ENCODE measurements around the gene MT1H.

Gene MT1H

DNA sequence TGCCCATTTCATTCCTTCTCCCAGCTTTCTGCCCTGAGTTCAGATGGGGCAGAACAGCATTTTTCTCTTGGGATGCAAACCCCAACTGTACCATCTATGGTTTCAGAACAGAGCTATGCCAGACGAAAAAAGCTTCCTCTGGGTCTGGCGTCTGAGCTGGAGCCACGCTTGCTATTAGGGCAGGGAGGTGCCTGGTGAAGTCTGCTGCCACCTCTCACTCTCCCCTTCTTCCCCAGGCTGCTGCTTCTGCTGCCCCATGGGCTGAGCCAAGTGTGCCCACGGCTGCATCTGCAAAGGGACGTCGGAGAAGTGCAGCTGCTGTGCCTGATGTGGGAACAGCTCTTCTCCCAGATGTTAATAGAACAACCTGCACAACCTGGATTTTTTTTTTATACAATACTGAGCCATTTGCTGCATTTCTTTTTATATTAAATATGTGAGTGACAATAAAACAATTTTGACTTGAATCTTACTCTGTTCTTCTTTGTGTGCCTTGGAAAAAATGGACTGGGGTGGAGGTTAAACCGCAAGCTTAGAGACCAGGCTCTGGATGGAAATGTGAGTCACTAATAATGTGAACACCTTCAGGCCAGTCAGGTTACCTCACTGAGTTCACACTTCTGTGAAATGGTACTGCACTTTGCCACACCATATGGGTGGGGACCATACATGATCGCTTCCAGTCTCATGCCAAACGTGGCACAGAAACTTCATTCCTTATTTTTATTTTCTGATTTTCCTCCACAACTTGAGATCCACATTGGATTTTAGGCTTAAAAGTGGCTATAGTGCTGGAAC lies 32.8 kb upstream of the MT1H start:
- DNase-seq (ENCODE audit: low read depth, low spot score) = no peak

DNA sequence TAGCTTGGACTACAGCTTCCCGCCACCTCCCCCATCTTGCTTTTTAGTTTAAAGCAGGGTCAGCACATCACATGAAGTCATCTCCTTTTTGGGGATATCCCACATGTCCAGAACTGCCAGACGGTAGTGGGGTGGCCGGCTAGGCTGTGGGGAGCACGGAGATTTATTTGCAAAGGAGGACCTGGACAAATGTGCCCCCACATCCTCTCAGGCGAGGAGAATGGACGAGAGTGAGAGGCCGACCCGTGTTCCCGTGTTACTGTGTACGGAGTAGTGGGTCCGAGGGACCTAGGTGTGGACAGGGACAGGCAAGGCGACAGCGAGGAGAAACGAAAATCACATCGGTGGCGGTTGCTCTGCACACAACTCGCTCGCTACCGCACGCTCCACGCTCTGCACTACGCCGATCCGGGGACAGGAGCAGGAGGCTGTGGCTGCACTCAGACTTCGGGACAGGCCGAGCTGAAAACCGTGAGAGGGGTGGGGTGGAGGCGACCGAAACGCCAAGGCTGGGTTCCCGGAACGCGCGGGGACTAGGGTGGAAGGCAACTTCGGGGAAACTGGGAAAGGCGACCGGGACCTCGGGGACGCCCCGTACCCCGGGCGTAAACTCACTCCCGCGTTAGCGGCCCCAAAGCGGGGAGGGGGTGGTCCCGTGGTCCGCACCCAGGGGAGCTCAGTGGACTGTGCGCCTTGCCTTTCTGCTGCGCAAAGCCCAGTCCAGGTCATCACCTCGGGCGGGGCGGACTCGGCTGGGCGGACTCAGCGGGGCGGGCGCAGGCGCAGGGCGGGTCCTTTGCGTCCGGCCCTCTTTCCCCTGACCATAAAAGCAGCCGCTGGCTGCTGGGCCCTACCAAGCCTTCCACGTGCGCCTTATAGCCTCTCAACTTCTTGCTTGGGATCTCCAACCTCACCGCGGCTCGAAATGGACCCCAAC lies 31.5 kb upstream of the MT1H start, which contains the start of gene MT1A:
Gene MT1A, plus strand, starts transcription at position 853 of the 937 bp plus-strand sequence. Its CDS starts 73 bp downstream, at position 926.
- no peak for DNase-seq (ENCODE audit: low read depth, low spot score)

DNA sequence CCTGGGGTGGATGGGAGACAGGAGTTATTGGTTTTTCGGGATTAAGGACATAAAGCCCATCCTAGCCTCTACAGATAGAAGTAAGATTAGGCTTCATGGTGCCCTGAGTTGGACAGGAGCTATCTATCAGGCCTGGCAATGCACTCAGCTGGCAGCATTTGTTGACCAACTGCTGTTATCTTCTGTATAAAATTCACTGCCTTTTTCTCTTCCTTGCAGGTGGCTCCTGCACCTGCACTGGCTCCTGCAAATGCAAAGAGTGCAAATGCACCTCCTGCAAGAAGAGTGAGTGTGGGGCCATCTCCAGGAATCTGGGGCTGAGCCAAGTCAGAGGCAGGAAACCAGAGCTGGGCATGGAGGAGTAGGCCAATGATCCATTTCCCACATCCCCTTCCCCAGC lies 30.6 kb upstream of the MT1H start:
- no peak for DNase-seq (ENCODE audit: low read depth, low spot score)

DNA sequence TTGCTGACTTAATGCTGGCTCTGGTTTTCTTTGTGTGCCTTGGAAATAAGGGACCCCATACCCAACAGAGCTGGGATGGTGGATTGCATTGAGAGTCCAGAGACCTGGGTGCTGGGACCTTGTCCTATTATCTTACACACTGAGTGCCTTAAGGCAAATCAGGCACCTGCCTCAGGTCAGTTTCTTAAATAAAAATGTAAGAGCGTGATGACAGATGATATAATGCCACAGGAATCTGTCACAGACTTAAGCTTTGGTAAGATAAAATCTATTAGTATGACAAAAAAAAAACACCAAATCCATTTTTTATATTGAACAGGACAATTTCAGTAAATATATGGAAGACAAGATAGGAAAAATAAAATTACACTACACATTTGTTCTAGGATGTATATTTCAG lies 29.5 kb upstream of the MT1H start:
- no peak for DNase-seq (ENCODE audit: low read depth, low spot score)

DNA sequence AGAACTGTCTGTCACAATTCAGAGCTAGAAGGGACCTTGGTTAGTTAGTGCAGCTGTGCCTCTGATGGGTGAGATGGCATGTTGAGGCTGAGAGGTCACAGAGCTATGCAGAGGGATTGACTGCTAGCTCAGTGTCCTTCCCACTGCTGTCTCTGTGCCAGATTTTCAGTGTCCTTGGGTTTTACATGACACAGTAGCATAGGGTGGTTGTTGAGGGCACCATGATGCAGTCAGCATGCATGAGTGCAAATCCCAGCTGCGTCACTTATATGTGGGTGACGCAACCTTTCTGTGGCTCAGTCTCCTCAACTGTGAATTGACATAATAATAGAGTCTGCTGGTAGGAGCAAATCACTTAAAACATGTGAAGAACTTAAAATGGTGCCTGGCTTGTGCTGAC lies 28.4 kb upstream of the MT1H start:
- no peak for DNase-seq (ENCODE audit: low read depth, low spot score)

DNA sequence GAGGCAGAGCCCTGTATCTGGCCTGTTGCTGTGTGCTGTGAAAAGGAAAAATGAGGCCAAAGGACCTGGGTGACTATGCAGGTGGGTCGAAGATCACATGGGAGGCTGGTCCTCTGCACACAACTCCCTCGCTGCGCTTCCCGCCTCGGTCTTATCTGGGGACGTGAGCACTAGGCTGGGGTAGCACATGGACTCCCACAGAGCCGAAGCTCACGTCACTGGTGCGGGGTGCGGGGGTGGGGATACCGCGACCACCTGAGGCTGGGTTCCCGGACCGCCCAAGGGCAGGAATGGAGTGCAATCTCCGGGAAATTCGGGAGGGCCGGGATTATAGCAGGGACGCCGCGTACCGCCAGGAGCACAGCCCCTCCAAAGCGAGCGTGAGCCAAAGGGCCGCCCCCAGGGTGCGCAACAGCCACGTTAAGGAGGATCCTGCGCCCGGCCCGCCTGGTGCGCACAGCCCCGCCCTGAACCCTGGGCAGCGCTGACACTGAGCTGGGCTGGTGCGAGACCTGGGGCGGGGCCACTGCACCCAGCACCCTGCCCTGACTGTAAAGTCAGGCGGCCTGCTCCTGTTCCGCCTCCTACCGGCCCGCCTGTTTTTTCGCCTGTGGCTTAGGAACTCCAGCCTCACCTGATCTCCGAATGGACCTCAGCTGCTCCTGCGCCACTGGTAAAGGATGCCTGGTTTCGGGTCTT lies 26.4 kb upstream of the MT1H start:
- peak; percentile 53 for DNase-seq (ENCODE audit: low read depth, low spot score)

DNA sequence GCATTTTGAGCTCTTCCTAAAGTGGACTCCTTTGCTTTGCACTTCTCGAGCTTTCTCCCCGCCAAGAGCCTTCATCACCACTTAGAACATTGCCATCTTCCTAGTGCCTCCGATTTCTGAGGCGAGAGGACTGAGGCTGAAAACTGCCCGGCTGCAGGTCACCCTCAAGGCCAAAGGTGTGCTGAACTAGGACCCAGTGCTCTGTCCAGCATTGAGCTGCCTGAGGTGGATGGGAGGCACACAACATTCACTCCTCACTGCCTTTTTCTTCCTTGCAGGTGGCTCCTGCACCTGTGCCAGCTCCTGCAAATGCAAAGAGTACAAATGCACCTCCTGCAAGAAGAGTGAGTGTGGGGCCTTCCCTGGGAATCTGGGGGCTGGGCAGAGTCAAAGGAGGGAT lies 25.8 kb upstream of the MT1H start:
- DNase-seq (ENCODE audit: low read depth, low spot score) = no peak

DNA sequence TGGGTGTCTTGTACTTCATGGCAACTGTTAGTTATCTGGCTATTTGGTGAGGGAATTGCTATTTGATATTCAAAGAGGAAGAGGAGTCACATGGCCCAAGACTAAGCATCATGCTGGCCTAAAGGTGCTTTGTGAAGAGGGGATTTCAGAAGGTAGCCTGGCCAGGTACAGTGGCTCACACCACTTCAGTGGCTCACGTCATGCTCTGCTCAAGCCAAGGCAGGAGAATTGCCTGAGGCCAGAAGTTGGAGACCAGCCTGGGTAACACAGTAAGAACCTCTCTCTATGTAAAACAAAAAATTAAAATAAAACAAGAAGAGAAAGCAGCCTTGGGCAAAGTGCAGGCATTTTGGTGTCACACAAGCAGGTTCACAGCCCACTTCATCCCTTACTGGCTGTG lies 24.3 kb upstream of the MT1H start:
- DNase-seq (ENCODE audit: low read depth, low spot score) = no peak

DNA sequence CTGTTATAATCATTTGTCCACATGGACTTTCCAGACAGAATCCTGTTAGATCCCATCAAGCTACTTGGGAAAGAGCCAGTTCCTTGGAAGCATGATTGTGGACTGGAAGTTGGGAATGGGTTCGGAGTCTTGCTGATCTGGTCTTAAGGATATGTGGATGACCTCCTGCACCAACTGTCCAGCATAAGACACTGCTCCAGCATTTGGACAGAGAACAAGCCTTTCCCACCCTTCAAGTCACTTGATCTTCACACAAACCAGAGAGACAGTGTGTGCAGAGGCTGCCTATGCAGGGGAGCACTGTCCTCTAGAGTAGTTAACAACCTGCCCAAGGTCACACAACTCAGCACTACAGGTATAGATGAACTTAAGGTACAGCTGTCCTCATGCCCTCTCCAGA lies 23.8 kb upstream of the MT1H start:
- DNase-seq (ENCODE audit: low read depth, low spot score) = no peak

DNA sequence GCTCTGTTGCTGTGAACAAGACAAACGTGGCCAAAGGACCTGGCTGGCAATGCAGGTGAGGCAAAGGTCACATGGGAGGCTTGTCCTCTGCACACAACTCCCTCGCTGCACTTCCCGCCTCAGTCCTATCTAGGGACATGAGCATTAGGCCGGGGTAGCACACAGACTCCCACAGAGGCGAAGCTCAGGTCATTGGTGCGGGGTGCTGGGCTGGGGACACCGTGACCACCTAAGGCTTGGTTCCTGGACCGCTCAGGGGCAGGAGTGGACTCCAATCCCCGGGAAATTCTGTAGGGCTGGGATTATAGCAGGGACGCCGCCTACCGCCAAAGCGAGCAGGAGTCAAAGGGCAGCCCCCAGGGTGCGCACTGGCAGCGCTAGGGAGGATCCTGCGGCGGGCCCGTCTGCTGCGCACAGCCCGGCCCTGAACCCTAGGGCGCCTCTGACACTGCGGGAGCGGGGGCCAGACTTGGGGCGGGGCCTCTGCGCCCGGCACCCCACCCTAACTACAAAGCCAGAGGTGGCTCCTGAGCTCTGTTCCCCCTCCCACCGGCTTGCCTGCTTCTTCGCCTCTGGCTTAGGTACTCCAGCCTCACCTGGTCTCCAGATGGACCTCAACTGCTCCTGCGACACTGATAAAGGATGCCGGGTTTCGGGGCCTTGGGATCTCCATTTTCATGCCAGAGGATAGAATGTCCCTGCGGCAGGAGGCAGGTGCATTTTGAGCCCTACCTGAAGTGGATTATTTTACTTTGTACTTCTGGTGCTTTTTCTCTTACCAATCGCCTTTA lies 21.8 kb upstream of the MT1H start:
- DNase-seq (ENCODE audit: low read depth, low spot score) = no peak

DNA sequence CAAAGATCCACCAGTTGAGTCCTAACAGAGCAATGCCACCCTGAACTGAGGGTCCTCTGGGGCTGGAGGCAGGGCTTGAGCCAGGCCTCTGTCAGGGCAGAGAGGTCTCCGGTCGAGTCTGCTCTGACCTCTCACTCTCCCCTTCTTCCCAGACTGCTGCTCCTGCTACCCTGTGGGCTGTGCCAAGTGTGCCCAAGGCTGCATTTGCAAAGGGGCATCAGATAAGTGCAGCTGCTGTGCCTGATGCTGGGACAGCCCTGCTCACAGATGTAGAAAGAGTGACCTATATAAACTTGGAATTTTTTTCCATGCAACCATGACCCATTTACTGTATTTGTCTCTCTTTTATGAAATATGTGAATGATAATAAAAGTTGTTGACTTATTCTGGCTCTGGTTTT lies 20.3 kb upstream of the MT1H start:
- DNase-seq (ENCODE audit: low read depth, low spot score) = no peak

DNA sequence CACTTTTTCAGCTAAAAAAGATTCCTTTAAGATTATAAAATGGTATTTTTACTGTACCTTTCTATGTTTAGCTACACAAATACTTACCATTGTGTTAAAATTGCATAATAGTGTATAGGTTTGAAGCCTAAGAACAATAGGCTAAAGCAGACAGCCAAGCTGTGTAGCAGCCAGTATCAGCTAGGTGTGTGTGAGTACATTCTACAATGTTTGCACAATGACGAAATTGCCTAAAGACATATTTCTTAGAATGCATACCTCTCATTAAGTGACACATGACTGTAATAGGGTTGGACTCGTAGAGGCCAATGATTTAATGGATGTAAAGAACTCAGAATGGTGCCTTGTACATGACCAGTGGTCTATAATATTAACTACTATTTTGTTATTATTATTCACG lies 19.8 kb upstream of the MT1H start:
- DNase-seq (ENCODE audit: low read depth, low spot score) = no peak

DNA sequence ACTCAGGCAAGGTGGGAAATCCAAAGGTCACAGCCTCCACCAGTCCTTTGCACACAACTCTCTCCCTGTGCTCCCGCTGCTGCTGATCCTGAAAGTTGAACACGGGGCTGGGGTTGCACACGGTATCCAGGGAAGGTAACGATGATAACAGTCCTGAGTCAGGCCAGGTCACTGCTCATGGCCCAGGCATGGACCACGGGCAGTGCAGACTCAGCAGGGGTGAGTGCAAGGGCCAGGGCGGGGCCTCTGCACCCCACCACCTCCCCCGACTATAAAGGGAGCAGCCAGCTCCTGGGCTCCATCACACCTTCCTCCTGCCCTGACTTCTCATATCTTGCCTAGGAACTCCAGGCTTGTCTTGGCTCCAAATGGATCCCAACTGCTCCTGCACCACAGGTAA lies 18.0 kb upstream of the MT1H start, which contains the start of gene MT1B:
Gene MT1B, plus strand, starts transcription at position 301 of the 400 bp plus-strand sequence. Its CDS starts 68 bp downstream, at position 369.
- no peak for DNase-seq (ENCODE audit: low read depth, low spot score)

DNA sequence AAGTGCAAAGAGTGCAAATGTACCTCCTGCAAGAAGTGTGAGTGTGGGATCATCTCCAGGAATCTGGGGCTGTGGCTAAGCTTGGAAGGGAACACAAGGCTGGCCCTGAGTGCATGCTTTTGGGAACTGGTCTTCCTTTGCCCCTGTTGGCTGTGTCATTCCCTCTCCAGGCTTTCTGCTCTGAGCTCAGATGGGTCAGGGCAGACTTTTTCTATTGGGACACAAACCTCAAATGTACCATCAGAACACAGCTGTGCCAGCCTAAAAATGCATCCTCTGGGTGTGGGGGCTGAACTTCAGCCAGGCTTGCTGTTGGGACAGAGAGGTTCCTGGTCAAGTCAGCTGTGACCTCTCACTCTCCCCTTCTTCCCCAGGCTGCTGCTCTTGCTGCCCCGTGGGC lies 17.0 kb upstream of the MT1H start:
- no peak for DNase-seq (ENCODE audit: low read depth, low spot score)

DNA sequence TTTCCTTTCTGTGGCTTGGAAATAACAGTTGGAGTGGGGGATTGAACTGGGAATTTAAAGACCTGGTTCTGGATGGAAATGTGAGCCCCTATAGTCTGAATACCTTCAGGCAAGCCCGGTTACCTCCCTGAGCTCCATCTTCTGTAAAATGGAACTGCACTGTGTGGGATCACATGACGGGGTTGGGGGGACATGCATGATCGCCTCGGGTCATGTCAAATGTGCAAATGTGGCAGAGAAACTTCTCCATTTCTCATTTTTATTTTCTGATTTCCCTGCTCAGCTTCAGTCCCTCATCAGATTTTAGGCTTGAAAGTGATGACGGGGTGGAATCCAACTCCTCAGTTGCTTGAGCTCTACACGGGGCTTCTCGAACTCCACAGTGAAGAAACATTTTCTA lies 16.4 kb upstream of the MT1H start:
- DNase-seq (ENCODE audit: low read depth, low spot score) = no peak

DNA sequence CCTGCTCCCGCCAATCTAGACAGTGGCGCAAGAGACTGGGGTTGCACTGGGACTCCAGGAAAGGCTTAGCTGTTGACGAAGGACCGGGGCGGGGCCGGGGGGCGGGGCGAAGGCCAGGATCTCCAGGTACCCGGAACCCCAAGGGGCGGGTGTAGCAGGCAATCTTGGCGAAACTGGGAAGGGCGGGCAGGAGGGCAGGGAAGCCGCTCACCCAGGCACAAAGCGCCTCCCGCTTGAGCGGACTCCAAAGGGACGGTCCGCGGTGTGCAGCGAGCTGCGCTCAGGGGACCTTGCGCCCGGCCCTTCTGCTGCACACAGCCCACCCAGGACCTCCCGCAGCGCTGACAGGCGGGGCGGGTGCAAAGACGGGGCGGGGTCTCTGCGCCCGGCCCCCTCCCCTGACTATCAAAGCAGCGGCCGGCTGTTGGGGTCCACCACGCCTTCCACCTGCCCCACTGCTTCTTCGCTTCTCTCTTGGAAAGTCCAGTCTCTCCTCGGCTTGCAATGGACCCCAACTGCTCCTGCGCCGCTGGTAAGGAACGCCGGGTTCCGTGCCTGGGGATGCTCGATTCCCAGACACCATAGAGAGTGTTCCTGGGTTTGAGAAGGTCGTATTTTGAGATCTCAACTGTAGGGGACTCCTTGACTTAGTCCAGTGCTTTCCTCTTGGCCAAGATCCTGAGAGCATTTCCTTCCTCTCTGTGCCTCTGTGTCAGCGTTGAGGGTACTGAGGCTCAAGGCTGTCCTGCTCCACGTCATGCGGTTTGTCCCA lies 11.9 kb upstream of the MT1H start, which contains the start of gene MT1F:
Gene MT1F, plus strand, starts transcription at position 405 of the 772 bp plus-strand sequence. Its CDS starts 100 bp downstream, at position 505.
- DNase-seq (ENCODE audit: low read depth, low spot score) = peak; percentile 33

DNA sequence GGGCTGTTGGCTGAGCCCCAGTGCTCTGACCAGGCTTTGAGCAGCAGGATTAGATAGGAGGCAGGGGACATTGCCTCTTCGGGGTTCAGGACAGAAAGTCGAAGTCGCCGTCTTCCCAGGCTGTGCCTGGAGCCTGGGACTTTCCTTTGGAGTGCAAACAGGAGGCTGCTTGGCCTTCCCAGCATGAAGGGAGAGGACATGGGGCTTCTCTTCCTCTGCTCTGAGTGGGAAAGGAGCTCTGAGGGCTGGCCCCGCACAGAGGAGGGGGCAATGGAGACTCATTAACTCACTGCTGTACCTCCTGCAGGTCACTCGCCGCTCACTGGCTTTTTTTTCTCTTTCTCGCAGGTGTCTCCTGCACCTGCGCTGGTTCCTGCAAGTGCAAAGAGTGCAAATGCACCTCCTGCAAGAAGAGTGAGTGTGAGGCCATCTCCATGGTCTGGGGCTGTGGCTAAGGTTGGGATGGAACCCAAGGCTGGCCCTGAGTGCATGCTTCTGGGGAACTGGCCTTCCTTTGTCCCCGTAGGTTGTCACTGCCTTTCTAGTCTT lies 11.2 kb upstream of the MT1H start:
- no peak for DNase-seq (ENCODE audit: low read depth, low spot score)

DNA sequence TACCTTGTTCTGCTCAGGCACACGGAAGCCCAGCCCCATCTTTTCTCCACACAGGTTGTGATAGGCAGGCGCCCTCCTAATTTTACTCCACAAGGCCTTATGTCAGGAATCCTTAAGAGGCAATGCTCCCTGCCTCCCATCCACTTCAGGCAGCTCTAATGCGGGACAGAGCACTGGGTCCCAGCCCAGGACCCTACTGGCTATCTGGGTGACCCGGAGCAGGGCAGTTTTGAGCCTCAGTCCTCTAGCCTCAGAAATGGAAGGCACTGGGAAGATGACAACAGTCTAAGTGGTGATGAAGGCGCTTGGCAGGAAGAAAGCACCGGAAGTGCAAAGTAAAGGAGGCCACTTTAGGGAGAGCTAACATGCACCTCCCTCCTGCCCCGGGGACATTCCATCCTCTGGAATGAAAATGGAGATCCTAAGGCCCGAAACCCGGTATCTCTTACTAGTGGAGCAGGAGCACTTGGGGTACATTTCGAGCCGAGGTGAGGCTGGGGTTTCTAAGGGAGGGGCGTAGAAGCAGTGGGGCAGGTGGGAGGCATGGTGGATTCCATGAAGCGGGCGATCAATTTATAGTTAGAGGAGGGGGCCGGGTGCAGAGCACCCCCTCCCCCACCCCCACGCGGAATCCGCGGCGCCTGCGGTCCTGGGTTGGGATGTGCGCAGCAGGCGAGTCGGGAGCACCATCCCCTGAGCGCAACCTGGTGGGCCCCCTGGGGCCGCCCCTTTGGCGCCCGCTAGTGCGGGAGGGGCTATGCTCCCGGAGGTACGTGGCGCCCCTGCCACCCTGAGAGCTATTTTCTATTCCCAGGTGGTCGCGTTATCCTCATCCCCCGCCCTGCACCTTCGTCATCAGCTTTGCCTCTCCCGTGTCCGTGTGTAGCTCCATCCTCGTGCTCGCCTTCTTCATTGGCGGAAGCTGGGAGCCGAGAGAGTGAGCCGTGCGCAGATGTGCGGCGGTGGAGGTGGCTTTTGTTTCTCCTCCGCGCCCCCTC lies 7.0 kb upstream of the MT1H start:
- DNase-seq (ENCODE audit: low read depth, low spot score) = no peak

DNA sequence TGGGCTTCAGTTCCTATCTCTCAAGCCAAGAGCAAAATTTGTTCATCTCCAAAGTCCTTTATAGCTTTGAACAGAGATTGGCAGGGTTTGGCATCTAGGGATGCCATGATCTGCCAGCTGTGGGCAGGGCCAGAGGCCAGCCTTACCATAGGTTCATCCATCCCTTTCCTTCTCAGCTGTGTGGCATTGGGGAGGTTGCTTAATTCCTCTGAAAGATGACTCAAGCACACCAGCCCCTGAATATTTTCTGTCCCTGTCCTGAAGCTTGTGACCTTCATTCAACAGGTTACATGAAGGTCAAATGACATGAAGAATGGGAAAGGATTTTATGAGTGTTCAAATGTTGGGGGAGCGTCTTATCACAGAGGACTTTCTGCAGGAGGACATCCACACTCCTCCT lies 5.1 kb upstream of the MT1H start:
- DNase-seq (ENCODE audit: low read depth, low spot score) = no peak

Measured in activated naive CD8-positive, alpha-beta T cell treated with anti-CD3 and anti-CD28 coated beads, Interleukin-2, amount 50 U/mL, for 16 hours (primary cell).